SK-N-SH (cell line): ENCODE data around the gene LPP. TPM values are rescaled to one million over a fixed set of nuclear protein-coding genes. Genes with fewer than 3 reads are reported as not detected.

Experiments used
- CTCF ChIA-PET: fragments of 300-600, 350-600 bp; formaldehyde crosslinking; extraction: SDS; loops from one replicate; lab custom pipeline; 2021; lab: Yijun Ruan, JAX
- POLR2A ChIA-PET: fragments of 350-600 bp; sonication (Branson Sonifier 250); formaldehyde crosslinking; extraction: SDS; loops from one replicate; lab custom pipeline; 2020; ENCODE audit warnings: antibody characterized with exemption, inconsistent platforms; lab: Yijun Ruan, JAX
- DNase-seq: peaks from one replicate; pipeline ENCODE4 v3.0.0; 2012
- H2AFZ ChIP-seq: fragments of 200-600 bp; sonication (generic); 2 replicates; pipeline ENCODE4 v1.8.1; 2016; ENCODE audit warnings: antibody characterized with exemption, mild to moderate bottlenecking, low read depth
- H3F3A ChIP-seq: fragments of 200-600 bp; sonication (generic); replicated peaks from 2 replicates; pipeline ENCODE3; 2016; ENCODE audit warnings: antibody characterized with exemption, mild to moderate bottlenecking; ENCODE audit not compliant: insufficient read depth
- H3K27ac ChIP-seq, 2 experiments: fragments of 200-500 bp in 1 of 2; fragments of 200-600 bp in 1 of 2; sonication (Bioruptor generic) in 1 of 2; sonication (generic), shearing (Covaris generic) in 1 of 2; 2 replicates each; pipeline versions ENCODE4 v1.5.1 to v1.6.1; 2014 to 2016; ENCODE audit warnings: low read depth in 2 of 2, inconsistent platforms in 1 of 2, low read length in 1 of 2, mild to moderate bottlenecking in 1 of 2, mixed read lengths in 1 of 2
- H3K27me3 ChIP-seq: fragments of 200-600 bp; sonication (generic), shearing (Covaris generic); 2 replicates; pipeline ENCODE4 v1.6.1; 2016; ENCODE audit warnings: mixed run types; ENCODE audit not compliant: insufficient read depth
- H3K36me3 ChIP-seq, 2 experiments: fragments of 200-500 bp in 1 of 2; fragments of 200-600 bp in 1 of 2; sonication (Bioruptor generic) in 1 of 2; sonication (generic) in 1 of 2; replicated peaks in 1 of 2; 2 replicates each; pipeline versions ENCODE3 to v1.5.1; 2014 to 2016; ENCODE audit warnings: low read length in 1 of 2, mild to moderate bottlenecking in 1 of 2; ENCODE audit not compliant: insufficient read depth in 2 of 2, control insufficient read depth in 1 of 2
- H3K4me1 ChIP-seq, 2 experiments: fragments of 200-500 bp in 1 of 2; fragments of 200-600 bp in 1 of 2; sonication (Bioruptor generic) in 1 of 2; sonication (generic), shearing (Covaris generic) in 1 of 2; 2 replicates each; pipeline versions ENCODE4 v1.5.1 to v1.6.1; 2014 to 2016; ENCODE audit warnings: low read depth in 1 of 2, low read length in 1 of 2, mixed run types in 1 of 2; ENCODE audit not compliant: insufficient read depth in 2 of 2, control insufficient read depth in 1 of 2
- H3K4me2 ChIP-seq: fragments of 200-600 bp; sonication (generic), shearing (Covaris generic); 2 replicates; pipeline ENCODE4 v1.6.1; 2017; ENCODE audit warnings: mixed run types
- H3K4me3 ChIP-seq, 2 experiments: fragments of 200-500 bp in 1 of 2; fragments of 200-600 bp in 1 of 2; sonication (Bioruptor generic) in 1 of 2; sonication (generic), shearing (Covaris generic) in 1 of 2; 2 replicates each; pipeline versions ENCODE4 v1.5.1 to v1.8.1; 2014 to 2016; ENCODE audit warnings: low read depth in 2 of 2, inconsistent platforms in 1 of 2, low read length in 1 of 2, mild to moderate bottlenecking in 1 of 2, mixed read lengths in 1 of 2, moderate library complexity in 1 of 2
- H3K79me2 ChIP-seq: fragments of 200-600 bp; sonication (generic); 2 replicates; pipeline ENCODE4 v1.8.1; 2017; ENCODE audit warnings: mild to moderate bottlenecking; ENCODE audit not compliant: insufficient read depth
- H3K9ac ChIP-seq: fragments of 200-600 bp; sonication (generic); 2 replicates; pipeline ENCODE4 v1.6.1; 2017; ENCODE audit warnings: mixed run types
- H3K9me2 ChIP-seq: fragments of 200-600 bp; sonication (generic); 2 replicates; pipeline ENCODE4 v1.6.1; 2017; ENCODE audit warnings: mixed run types
- H3K9me3 ChIP-seq: fragments of 200-600 bp; sonication (generic); 2 replicates; pipeline ENCODE4 v1.6.1; 2017; ENCODE audit warnings: mixed run types, mild to moderate bottlenecking, moderate library complexity
- H4K20me1 ChIP-seq: fragments of 200-600 bp; sonication (generic); 2 replicates; pipeline ENCODE4 v1.6.1; 2017; ENCODE audit warnings: mild to moderate bottlenecking, mixed run types; ENCODE audit not compliant: insufficient read depth
- CHD2 ChIP-seq: fragments of 150-350 bp; IDR thresholded peaks from 2 replicates; pipeline ENCODE4 v1.6.1; 2018; ENCODE audit warnings: low read length; ENCODE audit not compliant: partially characterized antibody
- EP300 ChIP-seq, 2 experiments: IDR thresholded peaks; 2 replicates each; pipeline versions ENCODE4 v1.4.0 to v1.6.1; 2012; ENCODE audit warnings: borderline replicate concordance in 1 of 2, low read depth in 1 of 2, low read length in 1 of 2
- GATA2 ChIP-seq: sonication (generic); formaldehyde crosslinking; IDR thresholded peaks from 2 replicates; pipeline ENCODE4 v1.5.0; 2020; ENCODE audit warnings: mild to moderate bottlenecking, missing genetic modification reagents
- IRF3 ChIP-seq: fragments of 150-350 bp; IDR thresholded peaks from 2 replicates; pipeline ENCODE4 v1.6.1; 2016; ENCODE audit warnings: mild to moderate bottlenecking, low read depth, low read length
- JUND ChIP-seq: IDR thresholded peaks from 2 replicates; pipeline ENCODE4 v1.4.0; 2012
- MAX ChIP-seq: IDR thresholded peaks from 2 replicates; pipeline ENCODE4 v1.4.0; 2012; ENCODE audit warnings: low read depth
- MEF2A ChIP-seq: IDR thresholded peaks from 2 replicates; pipeline ENCODE4 v1.4.0; 2012; ENCODE audit warnings: low read depth, borderline replicate concordance
- MXI1 ChIP-seq: IDR thresholded peaks from 2 replicates; pipeline ENCODE4 v1.6.1; 2012; ENCODE audit warnings: mild to moderate bottlenecking, low read depth, low read length, improper control_type of control experiment
- PBX3 ChIP-seq: IDR thresholded peaks from 2 replicates; pipeline ENCODE4; 2012
- POLR2AphosphoS5 ChIP-seq: IDR thresholded peaks from 2 replicates; pipeline ENCODE4 v1.6.1; 2012; ENCODE audit warnings: low read depth, low read length
- RCOR1 ChIP-seq: fragments of 150-350 bp; IDR thresholded peaks from 2 replicates; pipeline ENCODE4 v1.6.1; 2017; ENCODE audit warnings: antibody characterized with exemption, low read length
- REST ChIP-seq: IDR thresholded peaks from 2 replicates; pipeline ENCODE4 v1.6.1; 2012; ENCODE audit warnings: mild to moderate bottlenecking, low read depth, low read length, moderate library complexity
- RFX5 ChIP-seq: IDR thresholded peaks from 2 replicates; pipeline ENCODE4 v1.6.1; 2012; ENCODE audit warnings: mild to moderate bottlenecking, improper control_type of control experiment, low read length
- TEAD4 ChIP-seq: IDR thresholded peaks from 2 replicates; pipeline ENCODE4 v1.4.0; 2012; ENCODE audit warnings: mild to moderate bottlenecking, borderline replicate concordance; ENCODE audit not compliant: insufficient read depth
- USF1 ChIP-seq: IDR thresholded peaks from 2 replicates; pipeline ENCODE4 v1.4.0; 2012; ENCODE audit warnings: low read depth, borderline replicate concordance
- USF2 ChIP-seq: fragments of 150-350 bp; IDR thresholded peaks from 2 replicates; pipeline ENCODE4 v1.6.1; 2017; ENCODE audit warnings: antibody characterized with exemption, low read length, low read depth, borderline replicate concordance
- YY1 ChIP-seq: IDR thresholded peaks from 2 replicates; pipeline ENCODE4 v1.4.0; 2012; ENCODE audit warnings: low read depth, mild to moderate bottlenecking
- WGBS: methylation state at CpG from one replicate; pipeline ENCODE4 v1.1.6; 2017; ENCODE audit warnings: low lambda C conversion rate; 5-methylcytosine and 5-hydroxymethylcytosine counted together
- polyA plus RNA-seq, 3 experiments: library from polyadenylated mRNA; depleted of rRNA; stranded (reverse); fragments of >200 nt; gene quantifications; 2 replicates each; pipeline ENCODE4 v1.2.3, GENCODE V29; 2012

LPP gene
- polyA plus RNA-seq, 1 of the 3 experiments (the other 2 are of a cell fraction) = 6.6 TPM

GRCh38 chr3:188389711-188390342, 235.9 kb downstream of the LPP start:
- POLR2A ChIA-PET = no interaction called here
- peaks cover 17% of the 10 kb centered on the region for H3F3A ChIP-seq
- H3K36me3 ChIP-seq = no peaks in the 10 kb centered on the region

GRCh38 chr3:188390343-188390718, 236.4 kb downstream of the LPP start:
- Histone ChIP-seq H3K36me3 (no peaks in the 10 kb centered on the region), H2AFZ (no peak overlapping the region), H4K20me1 (peaks cover 10% of the 10 kb centered on the region), H3K9me2 (no peaks in the 10 kb centered on the region), H3K4me2 (no peak overlapping the region), H3K27me3 (no peaks in the 10 kb centered on the region), H3K4me3 (no peak overlapping the region), H3K9me3 (no peaks in the 10 kb centered on the region), H3K4me1 (peaks cover 0 to 5% of the 10 kb centered on the region in 2 experiments; a peak in 1 of 4 replicates), H3K9ac (no peak overlapping the region), H3F3A (peaks cover 13% of the 10 kb centered on the region), H3K27ac (no peak overlapping the region; a peak in 1 of 4 replicates), H3K79me2 (peaks cover 92% of the 10 kb centered on the region)
- ChIA-PET CTCF (no interaction called here), POLR2A (no interaction called here)
- WGBS = 77% methylated on average over 4 of the region's 4 CpGs
- TF ChIP-seq YY1 (no peak), JUND (no peak), POLR2AphosphoS5 (no peak), IRF3 (no peak), TEAD4 (no peak), MAX (no peak), EP300 (IDR thresholded peaks at IDR 0.05; ENCODE audit: borderline replicate concordance in 1 of 2, low read depth in 1 of 2, low read length in 1 of 2) (no peak), REST (no peak), USF2 (no peak), RFX5 (no peak), RCOR1 (no peak), GATA2 (no peak), MEF2A (no peak)
- DNase-seq = no peak

More at GRCh38 chr3:188389711-188390342, 235.9 kb downstream of the LPP start:
- peaks cover 10% of the 10 kb centered on the region for H4K20me1 ChIP-seq
- peaks cover 96% of the 10 kb centered on the region for H3K79me2 ChIP-seq
- DNase-seq = no peak
- no peaks in the 10 kb centered on the region for H3K27me3 ChIP-seq
- CTCF ChIA-PET = no interaction called here
- no peaks in the 10 kb centered on the region for H3K9me3 ChIP-seq
- no peak overlapping the region for H2AFZ ChIP-seq
- WGBS = 85% methylated on average over 5 of the region's 5 CpGs
- H3K4me1 ChIP-seq = peaks cover 0 to 5% of the 10 kb centered on the region in 2 experiments; a peak in 1 of 4 replicates
- TF ChIP-seq CHD2 (no peak), MXI1 (no peak), USF1 (no peak), PBX3 (no peak), YY1 (no peak)
- no peak overlapping the region for H3K9ac ChIP-seq
- H3K9me2 ChIP-seq = no peaks in the 10 kb centered on the region
- no peak overlapping the region; a peak in 1 of 4 replicates for H3K27ac ChIP-seq
- H3K4me3 ChIP-seq = no peak overlapping the region
- H3K4me2 ChIP-seq = no peak overlapping the region
